HG03280 (cell line): ENCODE measurements around the gene TMEM106A.
"Not testable (repeated sequence)": the region's sequence is repeated elsewhere in the genome, so short reads cannot be mapped to it uniquely, and the experiment has no call there.

Experiments
- ATAC-seq: cut with Tn5 transposase; IDR thresholded peaks from one replicate; pipeline ENCODE4 v1.9.1; 2021; ENCODE audit warnings: mild to moderate bottlenecking, moderate library complexity; ENCODE audit not compliant: unreplicated experiment

Gene TMEM106A

GRCh38 chr17:43215341-43215740 lies 3.7 kb downstream of the TMEM106A start:
- ATAC-seq, result no peak

GRCh38 chr17:43216369-43216761 lies 4.7 kb downstream of the TMEM106A start:
- no peak for ATAC-seq

- ATAC-seq, result no peak
These were observed 5.3 kb downstream of the TMEM106A start for GRCh38 chr17:43216762-43217613.

GRCh38 chr17:43217614-43218087 lies 6.0 kb downstream of the TMEM106A start:
- no peak for ATAC-seq

- no peak for ATAC-seq
These were observed 7.3 kb downstream of the TMEM106A start for GRCh38 chr17:43219001-43219400.

- no peak for ATAC-seq
These were observed 8.2 kb downstream of the TMEM106A start for GRCh38 chr17:43219746-43220380.

- no peak for ATAC-seq
These were observed 8.9 kb downstream of the TMEM106A start for GRCh38 chr17:43220511-43221125.

- ATAC-seq, result no peak
These were observed 12.6 kb downstream of the TMEM106A start for GRCh38 chr17:43224146-43224705.

- no peak for ATAC-seq
These were observed 14.7 kb downstream of the TMEM106A start for GRCh38 chr17:43226393-43226792.

GRCh38 chr17:43228020-43228782 lies 16.5 kb downstream of the TMEM106A start, which contains the start of gene CCDC200:
CCDC200 (minus strand) TSS chr17:43228623; CDS start chr17:43228554, 69 bp downstream.
- ATAC-seq, result not testable (repeated sequence)

- ATAC-seq, result not testable (repeated sequence)
These were observed 19.7 kb downstream of the TMEM106A start for GRCh38 chr17:43231205-43232020.

- not testable (repeated sequence) for ATAC-seq
These were observed 20.5 kb downstream of the TMEM106A start for GRCh38 chr17:43232021-43232699.

GRCh38 chr17:43233263-43233662 lies 21.6 kb downstream of the TMEM106A start:
- ATAC-seq, result not testable (repeated sequence)

GRCh38 chr17:43233877-43234276 lies 22.2 kb downstream of the TMEM106A start, which contains the start of gene RNU2-1:
RNU2-1 (minus strand) TSS chr17:43233977.
- ATAC-seq, result not testable (repeated sequence)

GRCh38 chr17:43239597-43239996 lies 27.9 kb downstream of the TMEM106A start:
- not testable (repeated sequence) for ATAC-seq

- not testable (repeated sequence) for ATAC-seq
These were observed 29.1 kb downstream of the TMEM106A start for GRCh38 chr17:43240596-43241352.

- not testable (repeated sequence) for ATAC-seq
These were observed 34.8 kb downstream of the TMEM106A start for GRCh38 chr17:43246456-43246855.
